Measurements from ENCODE around the gene C1QTNF3. TPM values are rescaled to one million over a fixed set of nuclear protein-coding genes. Genes with fewer than 3 reads are reported as not detected.
A peak's percentile ranks its signal among the peaks of the same experiment; 100 is the strongest.

The C1QTNF3 gene
- total RNA-seq, 4 donors from 2014 or later: 6.6 to 13.3 (median 7.6) TPM

DNA sequence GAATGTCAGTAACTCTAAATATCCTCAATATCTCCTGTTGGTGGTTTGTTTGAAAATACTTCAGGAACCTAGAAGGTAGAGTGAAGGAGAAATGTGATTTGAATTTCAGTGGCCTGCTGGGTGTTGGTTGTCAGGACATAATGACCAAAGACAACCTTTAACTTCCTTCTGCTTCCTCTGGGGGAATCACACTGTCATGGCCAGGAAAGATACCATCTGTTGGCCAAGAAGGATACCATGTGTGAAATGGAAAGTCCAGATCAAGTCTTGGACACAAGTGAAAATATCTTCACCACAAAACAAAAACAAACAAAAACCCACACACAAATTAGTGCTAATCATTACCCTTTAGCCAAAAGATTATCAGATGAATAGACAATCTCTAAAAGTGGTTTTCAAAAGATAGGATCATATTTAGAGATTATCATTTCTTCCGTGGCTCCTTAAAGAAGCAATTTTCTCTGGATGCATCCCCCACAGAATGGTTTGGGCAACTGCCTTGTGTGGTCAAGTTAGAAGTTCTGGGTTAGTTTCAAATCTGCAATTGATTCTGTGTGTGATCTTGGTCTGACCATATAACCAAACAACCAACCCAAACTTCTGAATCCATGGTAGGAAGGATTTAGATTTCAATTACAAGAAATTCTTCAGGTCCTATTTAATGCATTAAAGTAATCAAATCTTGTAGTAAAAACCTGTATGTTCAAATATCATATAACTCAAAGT, 1.6 kb downstream of the C1QTNF3 start:
- no peaks in the 10 kb centered on the region for H3K36me3 ChIP-seq
- TF ChIP-seq POLR2AphosphoS5 (IDR thresholded peaks at IDR 0.05) (no peak), CTCF (IDR thresholded peaks at IDR 0.05) (no peak), EP300 (IDR thresholded peaks at IDR 0.05; ENCODE audit: low read depth) (no peak), POLR2A (IDR thresholded peaks at IDR 0.05) (no peak)
- H3K9me3 ChIP-seq: no peaks in the 10 kb centered on the region
- peaks cover 0 to 35% (median 7%) of the 10 kb centered on the region in 4 donors for H3K4me1 ChIP-seq
- no peak overlapping the region for H3K4me3 ChIP-seq
- no peak for DNase-seq
- no peaks in the 10 kb centered on the region for H3K27me3 ChIP-seq
- intact Hi-C loops (cut with DNase I; ENCODE audit: low total_unique reads) (no loop called here), in situ Hi-C loops (cut with MboI; ENCODE audit: low pct_ligation_motif_present in 1 of 4, low pct_unique_long_range_greater_than_20kb in 1 of 4, low sequenced_read_pairs in 3 of 4) (no loop called here)
- WGBS, 2 donors (ENCODE audit: low coverage in 1 of 2): 63 to 86% methylated on average over 1 of the region's 1 CpG
- peak overlapping the region in 1 of 4 donors; percentile 2 for H3K27ac ChIP-seq

GRCh38 chr5:34040472-34040871, 2.5 kb downstream of the C1QTNF3 start:
- Histone ChIP-seq H3K9me3 (no peaks in the 10 kb centered on the region), H3K27me3 (no peaks in the 10 kb centered on the region), H3K27ac (no peak overlapping the region), H3K36me3 (no peaks in the 10 kb centered on the region), H3K4me1 (peaks cover 0 to 27% (median 5%) of the 10 kb centered on the region in 4 donors), H3K4me3 (no peak overlapping the region)
- in situ Hi-C loops (cut with MboI; ENCODE audit: low pct_ligation_motif_present in 1 of 4, low pct_unique_long_range_greater_than_20kb in 1 of 4, low sequenced_read_pairs in 3 of 4) (no loop called here), intact Hi-C loops (cut with DNase I; ENCODE audit: low total_unique reads) (no loop called here)
- TF ChIP-seq POLR2A (IDR thresholded peaks at IDR 0.05) (no peak), POLR2AphosphoS5 (IDR thresholded peaks at IDR 0.05) (no peak), EP300 (IDR thresholded peaks at IDR 0.05; ENCODE audit: low read depth) (no peak), CTCF (IDR thresholded peaks at IDR 0.05) (no peak)
- 76% methylated on average over 3 of the region's 3 CpGs; no CpG with 5 or more reads in 1 of the 2 donors for WGBS, 2 donors (ENCODE audit: low coverage in 1 of 2)
- no peak for DNase-seq

GRCh38 chr5:34039398-34040157, 3.4 kb downstream of the C1QTNF3 start:
- intact Hi-C loops (cut with DNase I; ENCODE audit: low total_unique reads) (no loop called here), in situ Hi-C loops (cut with MboI; ENCODE audit: low pct_ligation_motif_present in 1 of 4, low pct_unique_long_range_greater_than_20kb in 1 of 4, low sequenced_read_pairs in 3 of 4) (no loop called here)
- peaks cover 0 to 33% (median 5%) of the 10 kb centered on the region in 4 donors for H3K4me1 ChIP-seq
- no peak overlapping the region for H3K4me3 ChIP-seq
- no peak for DNase-seq
- H3K27ac ChIP-seq: no peak overlapping the region
- WGBS, 2 donors (ENCODE audit: low coverage in 1 of 2): 92% methylated on average over 6 to 10 of the region's 10 CpGs
- TF ChIP-seq POLR2AphosphoS5 (IDR thresholded peaks at IDR 0.05): no peak
- no peak for TF ChIP-seq EP300 (IDR thresholded peaks at IDR 0.05; ENCODE audit: low read depth)
- TF ChIP-seq POLR2A (IDR thresholded peaks at IDR 0.05): no peak
- TF ChIP-seq CTCF (IDR thresholded peaks at IDR 0.05): no peak
- H3K27me3 ChIP-seq: no peaks in the 10 kb centered on the region
- H3K36me3 ChIP-seq: no peaks in the 10 kb centered on the region
- H3K9me3 ChIP-seq: no peaks in the 10 kb centered on the region

- 96 to 100% methylated on average over 2 to 4 of the region's 4 CpGs for WGBS, 2 donors (ENCODE audit: low coverage in 1 of 2)
- in situ Hi-C loops (cut with MboI; ENCODE audit: low pct_ligation_motif_present in 1 of 4, low pct_unique_long_range_greater_than_20kb in 1 of 4, low sequenced_read_pairs in 3 of 4): no loop called here
- H3K4me3 ChIP-seq: no peak overlapping the region
- H3K36me3 ChIP-seq: no peaks in the 10 kb centered on the region
- DNase-seq: no peak
- no peaks in the 10 kb centered on the region for H3K27me3 ChIP-seq
- no peaks in the 10 kb centered on the region for H3K9me3 ChIP-seq
- intact Hi-C loops (cut with DNase I; ENCODE audit: low total_unique reads): no loop called here
- TF ChIP-seq EP300 (IDR thresholded peaks at IDR 0.05; ENCODE audit: low read depth) (no peak), POLR2AphosphoS5 (IDR thresholded peaks at IDR 0.05) (no peak), POLR2A (IDR thresholded peaks at IDR 0.05) (no peak)
- peaks cover 0 to 40% (median 5%) of the 10 kb centered on the region in 4 donors for H3K4me1 ChIP-seq
- H3K27ac ChIP-seq: no peak overlapping the region
Observed at GRCh38 chr5:34038838-34039237, 4.2 kb downstream of the C1QTNF3 start.

Measured in transverse colon (tissue), 4 donors.